Measurements from ENCODE around the gene TBC1D16. TPM values are rescaled to one million over a fixed set of nuclear protein-coding genes. Genes with fewer than 3 reads are reported as not detected.

The TBC1D16 gene
- 1.7 TPM for polyA plus RNA-seq

- Mint-ChIP-seq H3K36me3 (peaks cover 2% of the 10 kb centered on the region), H3K27me3 (peaks cover 10% of the 10 kb centered on the region), H3K9me3 (no peaks in the 10 kb centered on the region), H3K27ac (peak within 1 kb of the TSS; percentile 90 to 99 (median 98)), H3K4me1 (peaks cover 6 to 9% (median 7%) of the 10 kb centered on the region in 3 donors), H3K4me3 (peak within 1 kb of the TSS; percentile 88 to 98 (median 96))
These were observed at the start of gene TBC1D16 for GRCh38 chr17:80035687-80035936. Gene TBC1D16 (minus strand): TSS chr17:80035872. CDS start chr17:80013547, 22,325 bp downstream.

- H3K36me3 Mint-ChIP-seq: peaks cover 2% of the 10 kb centered on the region
- H3K4me3 Mint-ChIP-seq: no peak overlapping the region
- H3K9me3 Mint-ChIP-seq: no peaks in the 10 kb centered on the region
- H3K27me3 Mint-ChIP-seq: peaks cover 4% of the 10 kb centered on the region
- no peak overlapping the region for H3K27ac Mint-ChIP-seq
- peaks cover 0 to 3% (median 2%) of the 10 kb centered on the region in 3 donors for H3K4me1 Mint-ChIP-seq
These were observed 49.1 kb upstream of the TBC1D16 start for GRCh38 chr17:80084773-80085172.

GRCh38 chr17:80083136-80083661 is 47.5 kb upstream of the TBC1D16 start:
- H3K27me3 Mint-ChIP-seq: peaks cover 9% of the 10 kb centered on the region
- no peak overlapping the region for H3K27ac Mint-ChIP-seq
- peaks cover 3% of the 10 kb centered on the region for H3K36me3 Mint-ChIP-seq
- H3K4me1 Mint-ChIP-seq: peaks cover 0 to 2% (median 2%) of the 10 kb centered on the region in 3 donors
- peaks cover 0 to 2% (median 0%) of the 10 kb centered on the region in 3 donors for H3K9me3 Mint-ChIP-seq
- no peak overlapping the region for H3K4me3 Mint-ChIP-seq

- H3K27ac Mint-ChIP-seq: no peak overlapping the region
- H3K36me3 Mint-ChIP-seq: peaks cover 3% of the 10 kb centered on the region
- H3K4me3 Mint-ChIP-seq: no peak overlapping the region
- peaks cover 9% of the 10 kb centered on the region for H3K27me3 Mint-ChIP-seq
- H3K4me1 Mint-ChIP-seq: peaks cover 0 to 2% (median 2%) of the 10 kb centered on the region in 3 donors
- peaks cover 0 to 2% (median 0%) of the 10 kb centered on the region in 3 donors for H3K9me3 Mint-ChIP-seq
These were observed 46.9 kb upstream of the TBC1D16 start for GRCh38 chr17:80082403-80083135.

- H3K27ac Mint-ChIP-seq: no peak overlapping the region
- peaks cover 0 to 2% (median 2%) of the 10 kb centered on the region in 3 donors for H3K4me1 Mint-ChIP-seq
These were observed 45.9 kb upstream of the TBC1D16 start for GRCh38 chr17:80081596-80081995.

GRCh38 chr17:80080081-80080480 is 44.4 kb upstream of the TBC1D16 start:
- H3K27me3 Mint-ChIP-seq: peaks cover 9% of the 10 kb centered on the region
- peaks cover 3% of the 10 kb centered on the region for H3K36me3 Mint-ChIP-seq
- H3K27ac Mint-ChIP-seq: no peak overlapping the region
- peaks cover 0 to 2% (median 0%) of the 10 kb centered on the region in 3 donors for H3K9me3 Mint-ChIP-seq
- peaks cover 0 to 2% (median 2%) of the 10 kb centered on the region in 3 donors for H3K4me1 Mint-ChIP-seq
- H3K4me3 Mint-ChIP-seq: no peak overlapping the region

More at GRCh38 chr17:80081596-80081995, 45.9 kb upstream of the TBC1D16 start:
- Mint-ChIP-seq H3K36me3 (peaks cover 3% of the 10 kb centered on the region), H3K27me3 (peaks cover 9% of the 10 kb centered on the region), H3K9me3 (peaks cover 0 to 2% (median 0%) of the 10 kb centered on the region in 3 donors), H3K4me3 (no peak overlapping the region)

- no peak overlapping the region for H3K4me3 Mint-ChIP-seq
- no peaks in the 10 kb centered on the region for H3K9me3 Mint-ChIP-seq
- peaks cover 9% of the 10 kb centered on the region for H3K27me3 Mint-ChIP-seq
- H3K4me1 Mint-ChIP-seq: no peaks in the 10 kb centered on the region
- no peak overlapping the region for H3K27ac Mint-ChIP-seq
- no peaks in the 10 kb centered on the region for H3K36me3 Mint-ChIP-seq
These were observed 36.7 kb upstream of the TBC1D16 start for GRCh38 chr17:80072410-80072809.

GRCh38 chr17:80071116-80071841 is 35.6 kb upstream of the TBC1D16 start:
- Mint-ChIP-seq H3K9me3 (no peaks in the 10 kb centered on the region), H3K27ac (no peak overlapping the region), H3K4me3 (no peak overlapping the region), H3K36me3 (no peaks in the 10 kb centered on the region), H3K27me3 (peaks cover 9% of the 10 kb centered on the region), H3K4me1 (no peaks in the 10 kb centered on the region)

GRCh38 chr17:80070375-80071115 is 34.9 kb upstream of the TBC1D16 start:
- H3K4me1 Mint-ChIP-seq: no peaks in the 10 kb centered on the region
- peak overlapping the region in 1 of 3 donors; percentile 76 for H3K27ac Mint-ChIP-seq
- H3K36me3 Mint-ChIP-seq: no peaks in the 10 kb centered on the region
- peak overlapping the region in 1 of 4 donors; percentile 37 for H3K4me3 Mint-ChIP-seq
- peaks cover 9% of the 10 kb centered on the region for H3K27me3 Mint-ChIP-seq
- H3K9me3 Mint-ChIP-seq: no peaks in the 10 kb centered on the region

- no peaks in the 10 kb centered on the region for H3K36me3 Mint-ChIP-seq
- no peak overlapping the region for H3K27ac Mint-ChIP-seq
- no peak overlapping the region for H3K4me3 Mint-ChIP-seq
- H3K9me3 Mint-ChIP-seq: no peaks in the 10 kb centered on the region
- peaks cover 6% of the 10 kb centered on the region for H3K27me3 Mint-ChIP-seq
- no peaks in the 10 kb centered on the region for H3K4me1 Mint-ChIP-seq
These were observed 32.9 kb upstream of the TBC1D16 start for GRCh38 chr17:80068301-80069222.

GRCh38 chr17:80067393-80067986 is 31.8 kb upstream of the TBC1D16 start:
- no peaks in the 10 kb centered on the region for H3K4me1 Mint-ChIP-seq
- peaks cover 6% of the 10 kb centered on the region for H3K27me3 Mint-ChIP-seq
- H3K4me3 Mint-ChIP-seq: no peak overlapping the region
- H3K36me3 Mint-ChIP-seq: no peaks in the 10 kb centered on the region
- no peaks in the 10 kb centered on the region for H3K9me3 Mint-ChIP-seq
- H3K27ac Mint-ChIP-seq: no peak overlapping the region

- Mint-ChIP-seq H3K36me3 (no peaks in the 10 kb centered on the region), H3K4me1 (no peaks in the 10 kb centered on the region), H3K9me3 (no peaks in the 10 kb centered on the region), H3K27ac (no peak overlapping the region), H3K4me3 (no peak overlapping the region), H3K27me3 (no peaks in the 10 kb centered on the region)
These were observed 30.0 kb upstream of the TBC1D16 start for GRCh38 chr17:80065478-80066170.

GRCh38 chr17:80064696-80065095 is 29.0 kb upstream of the TBC1D16 start:
- Mint-ChIP-seq H3K27ac (no peak overlapping the region), H3K4me3 (no peak overlapping the region), H3K4me1 (no peaks in the 10 kb centered on the region), H3K36me3 (peaks cover 2% of the 10 kb centered on the region), H3K9me3 (no peaks in the 10 kb centered on the region), H3K27me3 (no peaks in the 10 kb centered on the region)
